ENCODE data around the gene ZNF554.

ZNF554 gene

DNA sequence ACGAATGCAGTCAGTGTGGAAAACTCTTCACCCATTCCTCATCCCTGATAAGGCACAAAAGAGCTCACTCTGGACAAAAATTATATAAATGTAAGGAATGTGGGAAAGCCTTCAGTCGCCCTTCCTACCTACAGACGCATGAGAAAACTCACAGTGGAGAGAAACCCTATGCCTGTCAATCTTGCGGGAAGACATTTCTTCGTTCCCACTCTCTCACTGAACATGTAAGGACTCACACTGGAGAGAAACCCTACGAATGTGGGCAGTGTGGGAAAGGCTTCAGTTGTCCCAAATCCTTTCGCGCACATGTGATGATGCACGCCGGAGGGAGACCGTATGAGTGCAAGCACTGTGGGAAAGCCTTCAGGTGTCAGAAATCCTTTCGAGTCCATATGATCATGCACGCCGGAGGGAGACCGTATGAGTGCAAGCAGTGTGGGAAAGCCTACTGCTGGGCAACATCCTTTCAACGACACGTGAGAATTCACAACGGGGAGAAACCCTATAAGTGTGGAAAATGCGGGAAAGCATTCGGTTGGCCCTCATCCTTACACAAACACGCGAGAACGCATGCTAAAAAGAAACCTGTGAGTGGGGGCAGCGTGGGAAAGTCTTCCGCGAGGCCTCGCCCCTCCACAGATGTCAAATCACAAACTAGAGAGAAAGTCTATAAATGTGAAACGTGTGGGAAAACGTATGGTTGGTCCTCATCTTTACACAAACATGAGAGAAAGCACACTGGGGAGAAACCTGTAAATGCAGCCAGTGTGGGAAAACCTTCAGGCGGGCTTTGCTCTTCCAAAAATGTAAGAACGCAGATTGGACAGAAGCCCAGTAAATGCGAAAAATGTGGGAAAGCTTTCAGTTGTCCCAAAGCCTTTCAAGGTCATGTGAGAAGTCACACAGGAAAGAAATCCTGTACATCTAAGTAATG, 58.0 kb downstream of the ZNF554 start:
- DNase-seq, result no peak

DNA sequence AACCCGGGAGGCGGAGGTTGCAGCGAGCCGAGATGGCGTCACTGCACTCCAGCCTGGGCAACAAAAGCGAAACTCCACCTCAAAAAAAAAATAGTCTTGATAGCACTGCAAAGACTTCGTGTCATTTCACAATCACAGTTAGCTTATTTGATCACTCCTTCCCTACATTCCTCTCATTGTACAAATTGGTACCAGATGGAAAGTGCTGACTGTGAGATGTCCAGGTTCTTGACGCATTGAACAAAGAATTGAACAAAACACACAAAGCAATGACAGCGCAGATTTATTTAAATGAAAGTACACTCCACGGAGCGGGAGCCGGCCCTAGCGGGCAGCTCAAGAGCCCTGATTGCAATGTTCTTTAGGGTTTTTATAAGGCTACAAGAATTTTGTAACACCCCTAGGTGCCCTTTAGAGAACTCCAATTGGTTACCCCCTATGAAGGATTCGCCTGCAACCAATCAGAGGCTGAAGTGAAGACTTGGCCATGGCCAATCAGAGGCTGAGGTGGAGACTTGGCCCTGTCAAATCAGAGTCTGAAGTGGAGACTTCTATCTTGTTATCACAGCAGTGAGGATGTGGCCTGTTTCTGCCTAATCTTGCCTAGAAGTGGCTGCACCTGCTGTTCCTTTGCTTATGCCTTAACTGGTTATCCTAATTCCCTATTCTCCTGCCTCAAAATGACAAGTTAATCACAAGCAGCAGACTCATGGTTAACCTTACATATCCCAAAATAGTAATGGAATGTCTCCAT, 64.2 kb downstream of the ZNF554 start:
- DNase-seq, result no peak

DNA sequence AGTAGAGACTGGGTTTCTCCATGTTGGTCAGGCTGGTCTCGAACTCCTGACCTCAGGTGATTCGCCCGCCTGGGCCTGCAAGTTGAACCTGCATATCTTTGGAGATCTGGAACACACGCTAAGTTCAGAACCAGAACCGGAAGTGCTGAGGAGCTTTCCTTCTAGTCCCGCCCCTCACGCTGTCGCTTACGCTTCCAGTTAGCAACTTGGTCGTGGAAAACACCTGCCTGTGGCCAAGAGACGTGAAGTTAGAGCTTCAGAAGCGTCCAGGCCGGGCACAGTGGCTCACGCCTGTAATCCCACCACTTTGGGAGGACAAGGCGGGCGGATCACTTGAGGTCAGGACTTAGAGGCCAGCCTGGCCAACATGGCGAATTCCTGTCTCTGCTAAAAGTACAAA, 66.1 kb downstream of the ZNF554 start:
- DNase-seq, result no peak

Data from activated CD4-positive, alpha-beta T cell treated with anti-CD3 and anti-CD28 coated beads, Interleukin-10, Interleukin-2, amounts not matched to agents 100 ng/mL and 50 ng/mL, durations not matched to agents 16 hours and 8 hours (primary cell).